OCI-LY7 (cell line): ENCODE results near the gene SEMA6C. TPM values are rescaled to one million over a fixed set of nuclear protein-coding genes. Genes with fewer than 3 reads are reported as not detected.

ENCODE experiments used
- BruUV-seq: library from RNA; stranded (reverse); fragments of 400-500 nt; replicated peaks from 2 replicates; lab custom pipeline; 2021; lab: Mats Ljungman, UMichigan
- CTCF ChIA-PET: fragments of 300-600 bp; sonication (Branson Sonifier 250); formaldehyde crosslinking; loops from one replicate; lab custom pipeline; 2022; ENCODE audit warnings: antibody characterized with exemption; ENCODE audit not compliant: unreplicated experiment; lab: Charles Lee
- POLR2A ChIA-PET: fragments of 300-600 bp; sonication (Branson Sonifier 250); formaldehyde crosslinking; loops from one replicate; lab custom pipeline; 2022; ENCODE audit warnings: antibody characterized with exemption; lab: Charles Lee
- DNase-seq: peaks from one replicate; pipeline ENCODE4 v3.0.0-alpha.2; 2015; ENCODE audit warnings: low spot score
- H2AFZ ChIP-seq: fragments of 200-600 bp; sonication (generic), shearing (Covaris generic); 2 replicates; pipeline ENCODE4 v1.6.1; 2014; ENCODE audit warnings: mild to moderate bottlenecking, antibody characterized with exemption, low read length, moderate library complexity
- H3K27ac ChIP-seq: fragments of 200-600 bp; sonication (generic); 2 replicates; pipeline ENCODE4 v1.5.1; 2014; ENCODE audit warnings: mixed run types, low read depth, mild to moderate bottlenecking, moderate library complexity, low read length, inconsistent platforms; ENCODE audit not compliant: poor library complexity, severe bottlenecking
- H3K36me3 ChIP-seq: fragments of 200-600 bp; sonication (generic); 2 replicates; pipeline ENCODE4 v1.6.1; 2014; ENCODE audit warnings: mild to moderate bottlenecking, antibody characterized with exemption, low read length, moderate library complexity, mixed read lengths; ENCODE audit not compliant: insufficient read depth
- H3K4me1 ChIP-seq: fragments of 200-600 bp; sonication (generic); 2 replicates; pipeline ENCODE4 v1.5.1; 2014; ENCODE audit warnings: mild to moderate bottlenecking, low read length; ENCODE audit not compliant: insufficient read depth, poor library complexity, severe bottlenecking
- H3K4me2 ChIP-seq: fragments of 200-600 bp; sonication (generic); 2 replicates; pipeline ENCODE4 v1.6.1; 2014; ENCODE audit warnings: mild to moderate bottlenecking, low read length
- H3K4me3 ChIP-seq: fragments of 200-600 bp; sonication (generic); 2 replicates; pipeline ENCODE4 v1.5.1; 2014; ENCODE audit warnings: mild to moderate bottlenecking, low read depth, low read length; ENCODE audit not compliant: poor library complexity, severe bottlenecking
- H3K79me2 ChIP-seq: fragments of 200-600 bp; sonication (generic); 2 replicates; pipeline ENCODE4 v1.6.1; 2016; ENCODE audit warnings: low read depth, mild to moderate bottlenecking, low read length, moderate library complexity, mixed read lengths; ENCODE audit not compliant: insufficient read depth
- H3K9me2 ChIP-seq: fragments of 200-600 bp; sonication (generic); 2 replicates; pipeline ENCODE4 v1.6.1; 2016; ENCODE audit warnings: mild to moderate bottlenecking, low read length, mixed read lengths; ENCODE audit not compliant: insufficient read depth
- H3K9me3 ChIP-seq: fragments of 200-600 bp; sonication (generic); 2 replicates; pipeline ENCODE4 v1.6.1; 2014; ENCODE audit warnings: mild to moderate bottlenecking, mixed run types, low read length, mixed read lengths
- H4K20me1 ChIP-seq: fragments of 200-600 bp; sonication (generic); 2 replicates; pipeline ENCODE4 v1.6.1; 2014; ENCODE audit warnings: mild to moderate bottlenecking, antibody characterized with exemption, low read length, moderate library complexity, mixed read lengths; ENCODE audit not compliant: insufficient read depth
- EZH2phosphoT487 ChIP-seq: fragments of 200-600 bp; sonication (generic); IDR thresholded peaks from 2 replicates; pipeline ENCODE4 v1.6.1; 2018; ENCODE audit warnings: low read depth, borderline replicate concordance, mild to moderate bottlenecking, mixed run types, antibody characterized with exemption, low read length, moderate library complexity, mixed read lengths
- intact Hi-C: fragments of 100-400 bp; cut with micrococcal nuclease; formaldehyde crosslinking; loops from one replicate; pipeline ENCODE4 v1.10.0; 2022; ENCODE audit not compliant: unreplicated experiment
- total RNA-seq, 2 experiments: library from RNA; depleted of rRNA in 1 of 2; stranded (reverse); fragments of >200 nt in 1 of 2; shearing (Covaris generic) in 1 of 2; gene quantifications; 2 replicates each; pipeline ENCODE4 v1.2.3, GENCODE V29; 2014 to 2022
- TF ChIP-seq, protein P1 (sequence below): fragments of 200-600 bp; sonication (generic); conservative IDR thresholded peaks from 2 replicates; pipeline ENCODE4 v1.5.1; 2014; ENCODE audit warnings: mild to moderate bottlenecking, antibody characterized with exemption, low read length, moderate library complexity, mixed read lengths

SEMA6C gene
- total RNA-seq, 2 experiments from 2014 or later, result 1.1 to 1.9 TPM

DNA sequence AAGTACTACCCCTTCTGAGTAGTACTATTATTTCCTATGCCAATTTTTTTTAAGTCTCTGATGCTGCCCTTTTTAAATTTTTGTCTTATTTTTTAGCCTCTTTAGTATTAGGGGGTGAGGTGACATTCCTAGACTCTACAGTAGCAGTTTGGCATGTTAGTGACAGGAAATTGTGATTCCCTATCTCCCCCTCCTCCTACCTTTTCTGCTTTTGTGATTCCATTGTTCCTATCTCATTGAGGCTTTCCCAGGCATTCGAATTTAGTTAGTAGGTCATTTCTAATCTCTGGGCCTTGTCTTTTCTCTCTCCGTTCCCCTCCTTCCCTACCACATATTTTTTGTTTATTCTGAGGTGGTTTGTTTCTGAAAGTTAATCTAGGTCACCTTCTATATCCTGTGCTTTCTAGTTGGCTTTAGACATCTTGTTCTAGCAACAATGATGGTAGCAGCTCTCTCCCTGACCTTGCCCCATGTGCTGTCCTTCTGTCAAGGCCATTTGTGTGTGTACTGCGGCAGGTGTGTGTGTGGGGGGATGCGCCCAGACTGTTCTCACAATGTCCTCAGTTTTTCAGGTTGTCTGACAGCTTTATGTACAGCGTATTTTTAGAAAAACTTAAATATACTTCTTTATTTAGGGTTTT lies 21.5 kb downstream of the SEMA6C start:
- no peak overlapping the region for H3K4me3 ChIP-seq
- no peak for DNase-seq
- H3K36me3 ChIP-seq, result no peaks in the 10 kb centered on the region
- ChIA-PET CTCF (no interaction called here), POLR2A (interaction anchor here (0.7 kb wide), 1 partner anchor 99 kb away, joined by 7 read pairs; no protein-coding TSS in a partner anchor)
- no peaks in the 10 kb centered on the region for H3K9me2 ChIP-seq
- no peaks in the 10 kb centered on the region for H3K79me2 ChIP-seq
- no peak overlapping the region for H2AFZ ChIP-seq
- intact Hi-C loops, result no loop called here
- H3K9me3 ChIP-seq, result no peaks in the 10 kb centered on the region
- H3K4me1 ChIP-seq, result no peaks in the 10 kb centered on the region
- H3K4me2 ChIP-seq, result no peak overlapping the region
- H4K20me1 ChIP-seq, result no peaks in the 10 kb centered on the region
- no peak overlapping the region for H3K27ac ChIP-seq
- TF ChIP-seq EZH2phosphoT487, result no peak
- TF ChIP-seq, protein P1, sequence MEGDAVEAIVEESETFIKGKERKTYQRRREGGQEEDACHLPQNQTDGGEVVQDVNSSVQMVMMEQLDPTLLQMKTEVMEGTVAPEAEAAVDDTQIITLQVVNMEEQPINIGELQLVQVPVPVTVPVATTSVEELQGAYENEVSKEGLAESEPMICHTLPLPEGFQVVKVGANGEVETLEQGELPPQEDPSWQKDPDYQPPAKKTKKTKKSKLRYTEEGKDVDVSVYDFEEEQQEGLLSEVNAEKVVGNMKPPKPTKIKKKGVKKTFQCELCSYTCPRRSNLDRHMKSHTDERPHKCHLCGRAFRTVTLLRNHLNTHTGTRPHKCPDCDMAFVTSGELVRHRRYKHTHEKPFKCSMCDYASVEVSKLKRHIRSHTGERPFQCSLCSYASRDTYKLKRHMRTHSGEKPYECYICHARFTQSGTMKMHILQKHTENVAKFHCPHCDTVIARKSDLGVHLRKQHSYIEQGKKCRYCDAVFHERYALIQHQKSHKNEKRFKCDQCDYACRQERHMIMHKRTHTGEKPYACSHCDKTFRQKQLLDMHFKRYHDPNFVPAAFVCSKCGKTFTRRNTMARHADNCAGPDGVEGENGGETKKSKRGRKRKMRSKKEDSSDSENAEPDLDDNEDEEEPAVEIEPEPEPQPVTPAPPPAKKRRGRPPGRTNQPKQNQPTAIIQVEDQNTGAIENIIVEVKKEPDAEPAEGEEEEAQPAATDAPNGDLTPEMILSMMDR, result no peak
- BruUV-seq, result TSS peak; percentile 41

DNA sequence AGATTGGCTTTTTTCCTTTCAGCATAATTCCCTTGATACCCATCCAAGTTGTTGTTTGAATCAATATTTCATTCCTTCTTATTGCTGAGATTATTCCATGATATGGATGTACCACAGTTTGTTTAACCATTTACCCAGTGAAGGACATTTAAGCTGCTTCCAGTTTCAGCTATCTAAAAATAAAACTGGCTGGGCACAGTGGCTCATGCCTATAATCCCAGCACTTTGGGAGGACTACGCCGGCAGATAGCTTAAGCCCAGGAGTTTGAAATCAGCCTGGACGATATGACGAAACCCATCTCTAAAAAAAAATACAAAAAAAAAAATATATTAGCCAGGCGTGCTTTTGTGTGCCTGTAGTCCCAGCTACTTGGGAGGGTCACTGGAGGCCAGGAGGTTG lies 32.6 kb downstream of the SEMA6C start:
- H3K79me2 ChIP-seq, result no peaks in the 10 kb centered on the region
- H3K36me3 ChIP-seq, result peaks cover 9% of the 10 kb centered on the region
- no peaks in the 10 kb centered on the region for H3K9me3 ChIP-seq
- no peak overlapping the region for H3K4me3 ChIP-seq
- ChIA-PET CTCF (interaction anchor here (0.6 kb wide), 1 partner anchor 477 kb away, joined by 4 read pairs; no protein-coding TSS in a partner anchor), POLR2A (interaction anchor here (0.7 to 0.9 kb wide), 4 partner anchors 8 to 43 kb away, joined by 3 to 7 read pairs (median 4); partner anchors contain the start of gene GABPB2)
- H3K4me2 ChIP-seq, result no peak overlapping the region
- intact Hi-C loops, result no loop called here
- DNase-seq, result no peak
- no peak overlapping the region for H2AFZ ChIP-seq
- H3K9me2 ChIP-seq, result no peaks in the 10 kb centered on the region
- H3K27ac ChIP-seq, result no peak overlapping the region
- no peaks in the 10 kb centered on the region for H4K20me1 ChIP-seq
- no peak for TF ChIP-seq EZH2phosphoT487
- TF ChIP-seq, protein P1, result no peak
- H3K4me1 ChIP-seq, result no peaks in the 10 kb centered on the region
- no TSS peak for BruUV-seq

DNA sequence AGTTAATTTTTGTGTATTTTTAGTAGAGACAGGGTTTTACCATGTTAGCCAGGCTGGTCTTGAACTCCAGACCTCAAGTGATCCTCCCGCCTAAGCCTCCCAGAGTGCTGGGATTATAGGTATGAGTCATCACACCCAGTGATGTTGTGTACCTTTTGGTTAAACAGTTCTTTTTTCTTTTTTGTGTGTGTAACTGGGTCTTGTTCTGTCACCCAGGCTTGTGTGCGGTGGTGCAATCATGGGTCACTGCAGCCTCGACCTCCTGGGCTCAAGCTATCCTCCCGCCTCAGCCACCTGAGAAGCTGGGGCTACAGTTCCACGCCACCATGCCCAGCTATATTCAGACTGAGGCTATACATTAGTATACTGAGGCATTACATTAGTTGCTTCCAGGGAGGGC lies 38.1 kb downstream of the SEMA6C start:
- Histone ChIP-seq H3K9me3 (no peaks in the 10 kb centered on the region), H3K4me2 (no peak overlapping the region), H3K27ac (no peak overlapping the region), H3K4me3 (no peak overlapping the region), H4K20me1 (no peaks in the 10 kb centered on the region), H3K79me2 (no peaks in the 10 kb centered on the region), H3K36me3 (peaks cover 5% of the 10 kb centered on the region; the same call in 1 of the 2 replicates), H3K9me2 (no peaks in the 10 kb centered on the region), H2AFZ (no peak overlapping the region), H3K4me1 (no peaks in the 10 kb centered on the region)
- POLR2A ChIA-PET, result no interaction called here
- DNase-seq, result no peak
- TF ChIP-seq, protein P1, result no peak
- TF ChIP-seq EZH2phosphoT487, result no peak
- CTCF ChIA-PET, result no interaction called here
- intact Hi-C loops, result no loop called here
- BruUV-seq, result no TSS peak
